HG03521 (cell line): ENCODE data around the gene MCAM.

ENCODE experiments used
- ATAC-seq: cut with Tn5 transposase; IDR thresholded peaks from one replicate; pipeline ENCODE4 v1.9.1; 2021; ENCODE audit warnings: mild to moderate bottlenecking, moderate library complexity; ENCODE audit not compliant: unreplicated experiment

Gene MCAM

DNA sequence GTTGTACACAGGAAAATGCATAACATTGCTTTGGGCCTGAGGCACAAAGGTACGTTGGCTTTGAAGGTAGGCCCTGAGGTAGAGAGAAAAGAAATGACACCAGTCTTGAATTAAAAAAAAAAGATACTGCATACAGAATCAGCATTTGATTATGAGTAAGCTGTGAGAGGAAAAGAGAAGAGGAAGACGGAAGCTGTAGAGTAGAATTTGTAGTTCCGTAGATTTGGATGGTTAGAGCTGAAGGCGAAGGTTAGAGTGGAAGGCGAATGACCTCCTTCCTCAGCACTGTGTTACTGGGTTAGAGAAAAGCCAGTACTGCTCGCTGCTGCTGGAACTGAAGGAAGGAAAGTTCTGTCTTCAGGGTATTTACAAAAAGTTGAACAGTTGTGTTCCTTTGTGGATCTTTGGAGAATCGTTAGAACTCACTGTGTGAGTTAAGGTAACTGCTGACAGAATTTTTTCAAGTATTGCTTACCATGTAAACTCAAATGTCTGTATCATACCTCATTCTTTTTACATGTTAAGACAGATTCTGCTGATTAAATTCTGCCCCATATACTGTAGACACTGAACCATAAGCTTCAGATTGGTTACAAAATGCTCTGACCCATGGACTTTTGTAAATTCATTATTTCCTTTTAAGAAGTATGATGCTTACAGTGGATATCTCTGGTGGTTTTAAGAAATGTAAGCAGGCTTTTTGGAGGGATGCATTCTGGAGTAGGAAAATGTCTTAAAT lies 50.2 kb downstream of the MCAM start:
- no peak for ATAC-seq

DNA sequence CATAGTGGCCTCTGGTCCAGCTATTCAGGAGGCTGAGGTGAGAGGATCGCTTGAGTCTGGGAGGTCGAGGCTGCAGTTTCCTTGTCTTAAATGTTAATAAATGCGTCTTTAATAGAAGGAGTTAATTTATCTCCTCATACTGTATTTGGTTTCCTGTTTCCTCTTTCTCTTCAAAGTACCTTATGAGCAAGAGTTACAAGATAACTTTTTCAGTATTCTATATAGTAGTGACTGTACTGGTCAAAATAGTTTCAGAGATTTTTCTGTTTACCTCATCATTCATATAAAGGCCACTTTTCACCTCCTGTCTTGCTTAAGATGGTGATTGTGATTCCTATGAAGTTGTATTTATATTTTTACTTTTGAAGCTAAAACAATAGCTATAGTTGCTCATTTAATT lies 50.9 kb downstream of the MCAM start:
- ATAC-seq: no peak

DNA sequence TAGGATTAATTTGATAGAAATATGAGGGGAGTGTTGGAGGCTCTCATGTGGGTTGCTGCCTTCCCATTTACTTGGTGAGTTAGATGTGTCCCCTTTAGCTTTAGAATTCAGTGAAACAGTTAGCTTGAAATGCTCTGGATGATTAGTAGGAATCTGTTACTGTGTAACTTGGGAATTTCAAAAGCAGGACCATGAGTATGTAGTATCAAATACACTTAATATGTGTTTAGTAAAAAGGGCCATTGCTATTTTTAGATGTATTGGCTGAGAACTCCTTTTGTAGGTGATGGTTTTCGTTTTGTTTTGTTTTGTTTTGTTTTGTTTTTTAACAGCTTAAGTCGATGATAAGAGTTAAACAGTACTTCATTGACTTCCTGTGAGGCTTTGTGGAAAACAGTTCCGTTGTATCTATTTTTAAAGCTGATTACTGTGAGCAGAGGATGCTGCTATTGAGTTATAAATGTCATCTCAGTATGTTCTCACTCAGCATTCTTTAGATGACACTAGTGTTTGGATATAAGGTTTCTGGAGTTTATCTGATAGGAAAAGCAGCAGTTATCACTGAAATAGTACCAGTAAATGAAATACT lies 53.5 kb downstream of the MCAM start:
- no peak for ATAC-seq

DNA sequence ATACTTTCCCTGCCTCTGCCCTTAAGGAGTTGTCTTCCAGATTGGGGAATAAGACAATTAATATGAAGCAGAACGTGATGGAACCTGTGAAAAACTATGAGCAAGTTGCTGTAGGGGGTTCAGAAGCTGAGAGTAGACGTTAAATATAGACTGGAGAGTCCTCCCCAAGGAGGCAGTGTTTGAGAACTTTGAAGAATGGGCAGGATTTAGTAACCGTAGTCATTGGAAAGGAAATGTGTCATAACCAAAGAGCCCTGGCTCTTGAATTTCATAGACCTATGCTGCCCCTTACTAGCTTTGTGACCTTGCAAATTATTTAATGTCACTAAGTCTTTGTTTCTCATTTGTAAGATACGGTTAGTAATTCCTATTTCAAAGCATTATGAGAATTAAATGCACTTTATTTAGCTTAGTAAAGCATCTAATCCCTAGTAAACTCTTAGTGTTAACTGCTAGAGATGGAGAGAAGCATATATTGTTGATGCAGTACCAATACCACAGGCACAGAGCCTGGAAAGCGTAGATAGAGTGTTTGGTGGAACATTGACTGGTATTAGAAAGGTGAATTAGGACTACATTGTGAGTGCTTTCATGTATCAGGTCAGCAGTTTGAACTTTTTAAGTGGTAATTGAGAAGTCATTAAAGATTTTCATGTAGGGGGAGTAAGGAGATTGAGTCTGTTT lies 54.1 kb downstream of the MCAM start:
- ATAC-seq: no peak

DNA sequence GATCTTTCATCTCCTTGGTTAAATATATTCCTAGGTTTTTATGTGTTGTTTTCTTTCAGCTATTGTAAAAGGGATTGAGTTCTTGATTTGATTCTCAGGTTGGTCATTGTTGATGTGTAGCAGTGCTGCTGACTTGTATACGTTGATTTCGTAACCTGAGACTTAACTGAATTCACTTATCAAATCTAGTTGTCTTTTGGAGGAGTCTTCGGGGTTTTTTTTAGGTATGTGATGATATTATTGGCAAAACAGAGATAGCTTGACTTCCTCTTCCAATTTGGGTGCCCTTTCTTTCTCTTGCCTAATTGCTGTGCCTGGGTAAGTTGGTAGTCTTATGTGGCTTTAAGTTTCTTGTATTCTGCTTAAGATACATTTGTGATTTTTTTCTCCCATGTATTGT lies 57.9 kb downstream of the MCAM start:
- ATAC-seq: no peak
